ENCODE results near the gene DEPDC4. TPM values are rescaled to one million over a fixed set of nuclear protein-coding genes. Genes with fewer than 3 reads are reported as not detected.

The DEPDC4 gene
- total and polyA plus RNA-seq, 10 of the 15 experiments (the other 5 are each of a cell fraction or from before 2014, with no cell fraction given) = 1.5 to 4.7 (median 2.2) TPM

DNA sequence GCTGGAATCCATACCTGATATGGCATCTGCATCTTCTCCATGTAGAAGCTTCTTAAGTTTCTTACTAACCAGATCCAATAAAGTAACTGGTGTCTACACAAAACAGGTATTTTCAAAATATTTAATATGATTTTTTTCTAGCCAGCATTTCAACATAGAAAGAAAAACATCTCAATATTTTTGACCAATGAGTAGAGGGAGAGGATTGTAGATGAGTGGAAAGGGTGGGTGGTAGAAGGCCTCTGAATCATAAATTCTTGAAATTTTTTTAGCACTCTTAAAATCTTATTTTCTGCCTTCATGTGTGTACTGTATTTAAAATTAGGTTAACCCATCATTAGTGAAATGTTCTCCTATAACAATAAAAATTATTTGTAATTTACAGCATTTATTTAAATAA lies 18.0 kb downstream of the DEPDC4 start (continued):
- TF ChIP-seq KLF5 (IDR thresholded peaks at IDR 0.05; ENCODE audit: partially characterized antibody) = no peak

DNA sequence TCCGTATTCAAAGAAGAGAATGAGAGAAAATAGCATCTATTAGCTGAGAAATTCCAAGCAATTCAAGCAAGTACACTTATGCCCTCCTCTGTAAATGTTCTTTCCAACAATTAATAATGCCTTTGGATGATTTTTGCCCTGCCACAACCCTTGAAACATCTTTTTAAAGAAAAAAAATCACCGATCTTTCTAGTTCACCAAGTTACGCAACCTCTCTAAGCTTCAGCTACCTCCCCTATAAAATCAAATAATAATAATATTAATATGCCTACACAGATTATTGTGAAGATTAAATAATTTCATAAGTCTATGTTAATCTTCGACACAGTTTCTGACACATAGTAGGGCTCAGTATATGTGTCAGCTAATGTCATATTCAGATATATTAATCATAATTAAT lies 19.1 kb downstream of the DEPDC4 start:
- Histone ChIP-seq H3K9ac (ENCODE audit: control insufficient read depth, insufficient read depth, low read length) (no peak overlapping the region), H3K4me2 (ENCODE audit: control insufficient read depth, insufficient read depth) (no peak overlapping the region), H3K9me3 (replicated peaks; ENCODE audit: control insufficient read depth, insufficient read depth, low read length) (no peaks in the 10 kb centered on the region), H2AFZ (ENCODE audit: control insufficient read depth, low read depth, low read length) (no peak overlapping the region), H3K4me1 (ENCODE audit: control insufficient read depth, insufficient read depth, low read length) (no peaks in the 10 kb centered on the region), H3K36me3 (ENCODE audit: control insufficient read depth in 2 of 2, insufficient read depth in 2 of 2, low read length in 1 of 2) (no peaks in the 10 kb centered on the region), H3K4me3 (no peak overlapping the region), H3K27ac (ENCODE audit: control insufficient read depth, insufficient read depth) (no peak overlapping the region), H3K27me3 (replicated peaks in 1 of 2; ENCODE audit: control insufficient read depth in 2 of 2, insufficient read depth in 2 of 2, low read length in 1 of 2) (no peaks in the 10 kb centered on the region), H3K79me2 (ENCODE audit: control insufficient read depth, insufficient read depth, low read length) (no peaks in the 10 kb centered on the region), H4K20me1 (ENCODE audit: control insufficient read depth, insufficient read depth) (no peaks in the 10 kb centered on the region)
- in situ Hi-C loops (cut with MboI) = no loop called here
- FAIRE-seq = no peak
- BruUV-seq (replicated peaks) = no TSS peak
- SMC1A ChIA-PET (ENCODE audit: uncharacterized antibody, unreplicated experiment) = interaction anchor here (1.5 kb wide), 1 partner anchor 157 kb away, joined by 3 read pairs; no protein-coding TSS in a partner anchor
- intact Hi-C loops (cut with micrococcal nuclease; ENCODE audit: unreplicated experiment) = no loop called here
- TF ChIP-seq, protein P1, sequence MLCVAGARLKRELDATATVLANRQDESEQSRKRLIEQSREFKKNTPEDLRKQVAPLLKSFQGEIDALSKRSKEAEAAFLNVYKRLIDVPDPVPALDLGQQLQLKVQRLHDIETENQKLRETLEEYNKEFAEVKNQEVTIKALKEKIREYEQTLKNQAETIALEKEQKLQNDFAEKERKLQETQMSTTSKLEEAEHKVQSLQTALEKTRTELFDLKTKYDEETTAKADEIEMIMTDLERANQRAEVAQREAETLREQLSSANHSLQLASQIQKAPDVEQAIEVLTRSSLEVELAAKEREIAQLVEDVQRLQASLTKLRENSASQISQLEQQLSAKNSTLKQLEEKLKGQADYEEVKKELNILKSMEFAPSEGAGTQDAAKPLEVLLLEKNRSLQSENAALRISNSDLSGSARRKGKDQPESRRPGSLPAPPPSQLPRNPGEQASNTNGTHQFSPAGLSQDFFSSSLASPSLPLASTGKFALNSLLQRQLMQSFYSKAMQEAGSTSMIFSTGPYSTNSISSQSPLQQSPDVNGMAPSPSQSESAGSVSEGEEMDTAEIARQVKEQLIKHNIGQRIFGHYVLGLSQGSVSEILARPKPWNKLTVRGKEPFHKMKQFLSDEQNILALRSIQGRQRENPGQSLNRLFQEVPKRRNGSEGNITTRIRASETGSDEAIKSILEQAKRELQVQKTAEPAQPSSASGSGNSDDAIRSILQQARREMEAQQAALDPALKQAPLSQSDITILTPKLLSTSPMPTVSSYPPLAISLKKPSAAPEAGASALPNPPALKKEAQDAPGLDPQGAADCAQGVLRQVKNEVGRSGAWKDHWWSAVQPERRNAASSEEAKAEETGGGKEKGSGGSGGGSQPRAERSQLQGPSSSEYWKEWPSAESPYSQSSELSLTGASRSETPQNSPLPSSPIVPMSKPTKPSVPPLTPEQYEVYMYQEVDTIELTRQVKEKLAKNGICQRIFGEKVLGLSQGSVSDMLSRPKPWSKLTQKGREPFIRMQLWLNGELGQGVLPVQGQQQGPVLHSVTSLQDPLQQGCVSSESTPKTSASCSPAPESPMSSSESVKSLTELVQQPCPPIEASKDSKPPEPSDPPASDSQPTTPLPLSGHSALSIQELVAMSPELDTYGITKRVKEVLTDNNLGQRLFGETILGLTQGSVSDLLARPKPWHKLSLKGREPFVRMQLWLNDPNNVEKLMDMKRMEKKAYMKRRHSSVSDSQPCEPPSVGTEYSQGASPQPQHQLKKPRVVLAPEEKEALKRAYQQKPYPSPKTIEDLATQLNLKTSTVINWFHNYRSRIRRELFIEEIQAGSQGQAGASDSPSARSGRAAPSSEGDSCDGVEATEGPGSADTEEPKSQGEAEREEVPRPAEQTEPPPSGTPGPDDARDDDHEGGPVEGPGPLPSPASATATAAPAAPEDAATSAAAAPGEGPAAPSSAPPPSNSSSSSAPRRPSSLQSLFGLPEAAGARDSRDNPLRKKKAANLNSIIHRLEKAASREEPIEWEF (IDR thresholded peaks at IDR 0.05; ENCODE audit: insufficient replicate concordance, low read depth, low read length) = no peak
- TF ChIP-seq CREM (IDR thresholded peaks at IDR 0.05; ENCODE audit: low read depth) (no peak), ZNF274 (IDR thresholded peaks at IDR 0.05; ENCODE audit: insufficient read depth, insufficient read length) (no peak), BCL11A (IDR thresholded peaks at IDR 0.05; ENCODE audit: low read depth, low read length) (no peak), SUZ12 (IDR thresholded peaks at IDR 0.05; ENCODE audit: unreplicated experiment) (no peak), MTA3 (IDR thresholded peaks at IDR 0.05; ENCODE audit: borderline replicate concordance, low read length) (no peak), SRF (IDR thresholded peaks at IDR 0.05; ENCODE audit: low read depth in 2 of 2, low read length in 2 of 2) (no peak), BHLHE40 (IDR thresholded peaks at IDR 0.05; ENCODE audit: borderline replicate concordance in 1 of 2, low read depth in 2 of 2, low read length in 1 of 2) (no peak), PML (IDR thresholded peaks at IDR 0.05; ENCODE audit: low read length) (no peak), CHD2 (IDR thresholded peaks at IDR 0.05; ENCODE audit: borderline replicate concordance, low read depth, low read length) (no peak), NRF1 (conservative IDR thresholded peaks at IDR 0.05; ENCODE audit: low read depth, low read length) (no peak)
- TF ChIP-seq, protein P2, sequence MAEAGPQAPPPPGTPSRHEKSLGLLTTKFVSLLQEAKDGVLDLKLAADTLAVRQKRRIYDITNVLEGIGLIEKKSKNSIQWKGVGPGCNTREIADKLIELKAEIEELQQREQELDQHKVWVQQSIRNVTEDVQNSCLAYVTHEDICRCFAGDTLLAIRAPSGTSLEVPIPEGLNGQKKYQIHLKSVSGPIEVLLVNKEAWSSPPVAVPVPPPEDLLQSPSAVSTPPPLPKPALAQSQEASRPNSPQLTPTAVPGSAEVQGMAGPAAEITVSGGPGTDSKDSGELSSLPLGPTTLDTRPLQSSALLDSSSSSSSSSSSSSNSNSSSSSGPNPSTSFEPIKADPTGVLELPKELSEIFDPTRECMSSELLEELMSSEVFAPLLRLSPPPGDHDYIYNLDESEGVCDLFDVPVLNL (IDR thresholded peaks at IDR 0.05; ENCODE audit: low read depth, low read length) = no peak
- ATAC-seq = no peak
- RAD21 ChIA-PET (ENCODE audit: unreplicated experiment) = no interaction called here
- DNase-seq (ENCODE audit: low read depth, low spot score) = no peak
- CTCF ChIA-PET = interaction anchor here (0.9 kb wide), 1 partner anchor 13 kb away, joined by 4 read pairs; no protein-coding TSS in a partner anchor
- POLR2A ChIA-PET = no interaction called here
- WGBS (ENCODE audit: insufficient coverage, insufficient replicate concordance, low lambda C conversion rate, missing lambda C conversion rate) = 96% methylated on average over 4 of the region's 4 CpGs
